Fibroblast of lung (primary cell): Measurements from ENCODE around the gene GRK5. TPM values are rescaled to one million over a fixed set of nuclear protein-coding genes. Genes with fewer than 3 reads are reported as not detected.

Source experiments
- DNase-seq, 2 donors: peaks; one replicate each; pipeline versions ENCODE4 v3.0.0 to v3.0.0-alpha.2; 2010; ENCODE audit warnings: low read depth in 2 of 2
- H2AFZ ChIP-seq: 2 replicates; pipeline ENCODE4 v1.5.1; 2012; ENCODE audit warnings: low read length, control low read depth, inconsistent platforms
- H3K27ac ChIP-seq: 2 replicates; pipeline ENCODE4 v1.5.1; 2011; ENCODE audit warnings: low read length, control low read depth; ENCODE audit not compliant: insufficient read depth
- H3K27me3 ChIP-seq: 2 replicates; pipeline ENCODE4 v1.5.1; 2011; ENCODE audit warnings: mild to moderate bottlenecking, low read length; ENCODE audit not compliant: control insufficient read depth, insufficient read depth
- H3K36me3 ChIP-seq: 2 replicates; pipeline ENCODE4 v1.5.1; 2011; ENCODE audit warnings: low read length; ENCODE audit not compliant: control insufficient read depth, insufficient read depth
- H3K4me1 ChIP-seq: 2 replicates; pipeline ENCODE4 v1.5.1; 2011; ENCODE audit warnings: low read length; ENCODE audit not compliant: control insufficient read depth, insufficient read depth; ENCODE audit errors: extremely low read depth
- H3K4me2 ChIP-seq: 2 replicates; pipeline ENCODE4 v1.5.1; 2011; ENCODE audit warnings: low read length, control low read depth; ENCODE audit not compliant: insufficient read depth; ENCODE audit errors: extremely low read depth
- H3K4me3 ChIP-seq, 4 experiments: fragments of 200-600 bp in 1 of 4; sonication (generic) in 1 of 4; replicated peaks in 1 of 4; 2 replicates each; pipeline ENCODE4 v1.5.1; 2011 to 2016; ENCODE audit warnings: low read length in 4 of 4, low read depth in 3 of 4, mild to moderate bottlenecking in 3 of 4, control low read depth in 2 of 4, inconsistent platforms in 1 of 4, mixed read lengths in 1 of 4; ENCODE audit not compliant: insufficient read depth in 1 of 4; ENCODE audit errors: control extremely low read depth in 1 of 4
- H3K79me2 ChIP-seq: 2 replicates; pipeline ENCODE4 v1.5.1; 2012; ENCODE audit warnings: mild to moderate bottlenecking, low read length, inconsistent platforms; ENCODE audit not compliant: control insufficient read depth, insufficient read depth
- H3K9ac ChIP-seq: 2 replicates; pipeline ENCODE4 v1.5.1; 2011; ENCODE audit warnings: mild to moderate bottlenecking, low read length, control low read depth; ENCODE audit not compliant: insufficient read depth
- H3K9me3 ChIP-seq: 2 replicates; pipeline ENCODE4 v1.5.1; 2012; ENCODE audit warnings: low read depth, low read length; ENCODE audit not compliant: control insufficient read depth, insufficient read depth
- H4K20me1 ChIP-seq: 2 replicates; pipeline ENCODE4 v1.5.1; 2011; ENCODE audit warnings: low read length; ENCODE audit not compliant: control insufficient read depth, insufficient read depth; ENCODE audit errors: extremely low read depth
- CTCF ChIP-seq, 2 donors: IDR thresholded peaks in 1 of 2; conservative IDR thresholded peaks in 1 of 2; 1 replicate in 1 of 2; 2 replicates in 1 of 2; pipeline ENCODE4 v1.5.1; 2011 to 2012; ENCODE audit warnings: low read length in 2 of 2, control low read depth in 1 of 2, inconsistent platforms in 1 of 2, low read depth in 1 of 2, mild to moderate bottlenecking in 1 of 2
- EZH2 ChIP-seq: IDR thresholded peaks from 2 replicates; pipeline ENCODE4 v1.5.1; 2012; ENCODE audit warnings: low read length, control low read depth, mild to moderate bottlenecking; ENCODE audit errors: missing control alignments
- polyA plus RNA-seq, 2 donors: library from polyadenylated mRNA; depleted of rRNA in 1 of 2; stranded (reverse) in 1 of 2; unstranded in 1 of 2; fragments of >200 nt; gene quantifications; 2 replicates each; pipeline ENCODE4 v1.2.1, GENCODE V29; 2011 to 2012; ENCODE audit warnings: missing spikeins in 1 of 2
- total RNA-seq: library from RNA; depleted of rRNA; stranded (reverse); fragments of >200 nt; gene quantifications from 2 replicates; pipeline ENCODE4 v1.2.1, GENCODE V29; 2014

GRK5 gene
- total and polyA plus RNA-seq, 2 donors (not counting 1 experiment from before 2014, with no cell fraction given), result 24.1 to 90.3 TPM

- peaks cover 13% of the 10 kb centered on the region for H3K79me2 ChIP-seq
- no peaks in the 10 kb centered on the region for H4K20me1 ChIP-seq
- TF ChIP-seq CTCF (conservative IDR thresholded peaks at IDR 0.05 in 1 of 2, IDR thresholded peaks at IDR 0.05 in 1 of 2; ENCODE audit: low read depth in 1 of 2, low read length in 2 of 2) (no peak), EZH2 (no peak)
- H2AFZ ChIP-seq, result no peak overlapping the region
- H3K4me1 ChIP-seq, result peaks cover 22% of the 10 kb centered on the region
- H3K9ac ChIP-seq, result no peak overlapping the region
- DNase-seq, result no peak
- H3K9me3 ChIP-seq, result no peaks in the 10 kb centered on the region
- peak overlapping the region; percentile 40 for H3K27ac ChIP-seq
- H3K27me3 ChIP-seq, result no peaks in the 10 kb centered on the region
- no peak overlapping the region for H3K4me3 ChIP-seq
- H3K36me3 ChIP-seq, result no peaks in the 10 kb centered on the region
- no peak overlapping the region for H3K4me2 ChIP-seq
Measured at GRCh38 chr10:119406137-119406536, 198.8 kb downstream of the GRK5 start.

DNA sequence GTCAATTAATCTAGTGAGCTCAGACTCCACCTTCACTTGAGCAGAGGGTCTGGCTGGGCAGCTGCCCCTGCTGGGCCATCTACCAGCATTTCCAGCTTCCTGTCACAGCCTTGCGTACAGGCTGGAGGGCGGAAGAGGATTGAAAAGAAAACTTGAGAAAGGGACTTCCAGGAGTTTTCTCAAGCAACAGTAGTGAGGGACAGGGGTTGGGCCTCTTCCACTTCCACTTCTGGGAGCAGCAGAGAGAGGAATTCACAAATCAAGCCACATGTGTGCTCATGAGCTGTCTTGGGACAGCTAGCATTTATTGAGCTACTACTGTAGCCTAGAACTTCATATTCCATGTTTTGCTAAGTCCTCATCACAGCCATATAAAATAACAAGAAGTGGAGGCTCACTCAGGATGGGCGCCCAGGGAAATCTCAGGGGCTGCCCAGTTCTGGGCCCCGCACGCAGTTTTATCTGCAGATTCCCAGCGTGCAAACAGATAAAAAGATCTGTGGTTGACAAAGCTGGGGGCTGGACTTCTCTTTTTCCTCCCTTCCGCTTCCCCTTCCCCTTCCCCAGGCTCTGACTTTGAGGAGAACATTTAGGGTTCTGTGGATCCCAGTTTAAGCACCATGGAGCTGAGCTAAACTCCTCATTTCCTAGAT, 199.4 kb downstream of the GRK5 start:
- no peaks in the 10 kb centered on the region for H3K36me3 ChIP-seq
- no peak overlapping the region for H2AFZ ChIP-seq
- no peaks in the 10 kb centered on the region for H3K9me3 ChIP-seq
- H3K4me1 ChIP-seq, result peaks cover 19% of the 10 kb centered on the region
- peak overlapping the region; percentile 40 for H3K27ac ChIP-seq
- no peak overlapping the region for H3K4me3 ChIP-seq
- no peak for DNase-seq
- no peaks in the 10 kb centered on the region for H4K20me1 ChIP-seq
- H3K4me2 ChIP-seq, result no peak overlapping the region
- H3K27me3 ChIP-seq, result no peaks in the 10 kb centered on the region
- TF ChIP-seq EZH2 (no peak), CTCF (conservative IDR thresholded peaks at IDR 0.05 in 1 of 2, IDR thresholded peaks at IDR 0.05 in 1 of 2; ENCODE audit: low read depth in 1 of 2, low read length in 2 of 2) (no peak)
- no peak overlapping the region for H3K9ac ChIP-seq
- peaks cover 13% of the 10 kb centered on the region for H3K79me2 ChIP-seq

GRCh38 chr10:119407254-119407777, 199.9 kb downstream of the GRK5 start:
- Histone ChIP-seq H3K36me3 (no peaks in the 10 kb centered on the region), H4K20me1 (no peaks in the 10 kb centered on the region), H3K27ac (peak overlapping the region; percentile 40), H3K4me2 (no peak overlapping the region), H3K4me1 (peaks cover 18% of the 10 kb centered on the region), H2AFZ (no peak overlapping the region), H3K9ac (no peak overlapping the region), H3K79me2 (peaks cover 13% of the 10 kb centered on the region), H3K4me3 (no peak overlapping the region), H3K27me3 (no peaks in the 10 kb centered on the region), H3K9me3 (no peaks in the 10 kb centered on the region)
- no peak for DNase-seq
- TF ChIP-seq EZH2 (no peak), CTCF (conservative IDR thresholded peaks at IDR 0.05 in 1 of 2, IDR thresholded peaks at IDR 0.05 in 1 of 2; ENCODE audit: low read depth in 1 of 2, low read length in 2 of 2) (no peak)
